Trophoblast cell (in vitro differentiated cells and primary cell): ENCODE results near the gene TBL1X. TPM values are rescaled to one million over a fixed set of nuclear protein-coding genes. Genes with fewer than 3 reads are reported as not detected.
A peak's percentile ranks its signal among the peaks of the same experiment; 100 is the strongest.

Experiments
- DNase-seq, 2 donors: peaks; one replicate each; pipeline ENCODE4 v3.0.0-alpha.2; 2016
- H2AFZ ChIP-seq: 2 replicates; pipeline ENCODE4 v1.6.1; 2013; ENCODE audit warnings: low read length, moderate library complexity, mild to moderate bottlenecking; ENCODE audit not compliant: insufficient read depth, poor library complexity
- H2AK5ac ChIP-seq: 2 replicates; pipeline ENCODE4 v1.6.1; 2013; ENCODE audit warnings: mild to moderate bottlenecking, low read length
- H2BK120ac ChIP-seq: 2 replicates; pipeline ENCODE4 v1.6.1; 2013; ENCODE audit warnings: low read length, mild to moderate bottlenecking, moderate library complexity; ENCODE audit not compliant: insufficient read depth, poor library complexity
- H2BK12ac ChIP-seq: 2 replicates; pipeline ENCODE4 v1.6.1; 2013; ENCODE audit warnings: mild to moderate bottlenecking, low read length, moderate library complexity
- H2BK5ac ChIP-seq: 2 replicates; pipeline ENCODE4 v1.6.1; 2013; ENCODE audit warnings: low read length, low read depth, moderate library complexity, mild to moderate bottlenecking; ENCODE audit not compliant: poor library complexity
- H3K14ac ChIP-seq: 2 replicates; pipeline ENCODE4 v1.6.1; 2013; ENCODE audit warnings: mild to moderate bottlenecking, low read length
- H3K18ac ChIP-seq: 2 replicates; pipeline ENCODE4 v1.6.1; 2013; ENCODE audit warnings: mild to moderate bottlenecking, low read length
- H3K23ac ChIP-seq: 2 replicates; pipeline ENCODE4 v1.6.1; 2013; ENCODE audit warnings: low read length
- H3K27ac ChIP-seq: 2 replicates; pipeline ENCODE4 v1.5.1; 2013; ENCODE audit warnings: low read depth, mild to moderate bottlenecking, inconsistent platforms, low read length, moderate library complexity
- H3K27me3 ChIP-seq: 2 replicates; pipeline ENCODE4 v1.6.1; 2013; ENCODE audit warnings: inconsistent platforms, mild to moderate bottlenecking, low read length, moderate library complexity; ENCODE audit not compliant: insufficient read depth
- H3K36me3 ChIP-seq, 2 experiments: 1 replicate in 1 of 2; 2 replicates in 1 of 2; pipeline ENCODE4 v1.6.1; 2013; ENCODE audit warnings: low read length in 2 of 2, mild to moderate bottlenecking in 2 of 2, moderate library complexity in 1 of 2; ENCODE audit not compliant: insufficient read depth in 2 of 2, control insufficient read depth in 1 of 2
- H3K4ac ChIP-seq: 2 replicates; pipeline ENCODE4 v1.6.1; 2013; ENCODE audit warnings: low read depth, mild to moderate bottlenecking, low read length, moderate library complexity
- H3K4me1 ChIP-seq, 2 experiments: 1 replicate in 1 of 2; 2 replicates in 1 of 2; pipeline ENCODE4 v1.6.1; 2013; ENCODE audit warnings: low read length in 2 of 2, mild to moderate bottlenecking in 2 of 2, moderate library complexity in 1 of 2; ENCODE audit not compliant: insufficient read depth in 2 of 2, control insufficient read depth in 1 of 2
- H3K4me2 ChIP-seq: 2 replicates; pipeline ENCODE4 v1.6.1; 2013; ENCODE audit warnings: inconsistent platforms, mild to moderate bottlenecking, low read length, moderate library complexity
- H3K4me3 ChIP-seq: 2 replicates; pipeline ENCODE4 v1.5.1; 2013; ENCODE audit warnings: mild to moderate bottlenecking, low read depth, low read length, inconsistent platforms
- H3K79me1 ChIP-seq: one replicate; pipeline ENCODE4 v1.6.1; 2013; ENCODE audit warnings: low read length
- H3K79me2 ChIP-seq: 2 replicates; pipeline ENCODE4 v1.6.1; 2013; ENCODE audit warnings: low read length, mild to moderate bottlenecking; ENCODE audit not compliant: control insufficient read depth, insufficient read depth, poor library complexity
- H3K9ac ChIP-seq: 2 replicates; pipeline ENCODE4 v1.6.1; 2013; ENCODE audit warnings: mild to moderate bottlenecking, low read length
- H3K9me3 ChIP-seq: 2 replicates; pipeline ENCODE4 v1.6.1; 2013; ENCODE audit warnings: low read depth, mild to moderate bottlenecking, control low read depth, inconsistent platforms, low read length; ENCODE audit not compliant: insufficient read depth
- H4K12ac ChIP-seq: 2 replicates; pipeline ENCODE4 v1.6.1; 2013; ENCODE audit warnings: low read depth, mild to moderate bottlenecking, low read length, moderate library complexity
- H4K8ac ChIP-seq: 2 replicates; pipeline ENCODE4 v1.6.1; 2013; ENCODE audit warnings: low read depth, mild to moderate bottlenecking, low read length, moderate library complexity
- H4K91ac ChIP-seq: one replicate; pipeline ENCODE4 v1.6.1; 2013; ENCODE audit warnings: low read depth, mild to moderate bottlenecking, low read length, moderate library complexity
- WGBS: extraction: QIAGEN DNeasy Blood & Tissue Kit; methylation state at CpG from one replicate; pipeline ENCODE4 v1.1.7; 2013; ENCODE audit warnings: missing lambda C conversion rate; ENCODE audit not compliant: insufficient read length, insufficient coverage; ENCODE audit errors: extremely low coverage; 5-methylcytosine and 5-hydroxymethylcytosine counted together
- polyA plus RNA-seq: library from polyadenylated mRNA; stranded (reverse); fragments of 200-250 nt; gene quantifications from 2 replicates; pipeline ENCODE4 v1.2.3, GENCODE V29; 2013

TBL1X gene
- 14.6 and 15.2 TPM in 2 replicates for polyA plus RNA-seq

GRCh38 chrX:9464435-9465371 is at the start of gene TBL1X:
Gene TBL1X (plus strand): TSS chrX:9465058. CDS start chrX:9653587, 188,529 bp downstream.
- WGBS = no CpG with 5 or more reads among the region's 99 CpGs
- Histone ChIP-seq H3K18ac (peak within 1 kb of the TSS; percentile 93), H4K12ac (peak within 1 kb of the TSS; percentile 77)

GRCh38 chrX:9416562-9417348 is 48.1 kb upstream of the TBL1X start:
- no peak overlapping the region for H3K4me2 ChIP-seq
- no peaks in the 10 kb centered on the region for H3K27me3 ChIP-seq
- no CpG with 5 or more reads among the region's 6 CpGs for WGBS
- no peak overlapping the region for H3K4ac ChIP-seq
- H4K12ac ChIP-seq = no peak overlapping the region
- H3K79me2 ChIP-seq = no peaks in the 10 kb centered on the region
- no peaks in the 10 kb centered on the region for H3K79me1 ChIP-seq
- H3K14ac ChIP-seq = no peak overlapping the region
- no peak overlapping the region for H3K9ac ChIP-seq
- H3K23ac ChIP-seq = no peak overlapping the region
- no peak overlapping the region for H2AK5ac ChIP-seq
- no peaks in the 10 kb centered on the region for H3K9me3 ChIP-seq
- no peak overlapping the region for H2BK12ac ChIP-seq
- H2BK5ac ChIP-seq = no peak overlapping the region
- no peak overlapping the region for H3K4me3 ChIP-seq
- H3K4me1 ChIP-seq = no peaks in the 10 kb centered on the region
- H3K27ac ChIP-seq = no peak overlapping the region
- H3K36me3 ChIP-seq = no peaks in the 10 kb centered on the region
- peak; percentile 69 to 86 for DNase-seq
- H4K91ac ChIP-seq = no peak overlapping the region
- no peak overlapping the region for H4K8ac ChIP-seq
- no peak overlapping the region for H3K18ac ChIP-seq
- H2BK120ac ChIP-seq = no peak overlapping the region
- no peak overlapping the region for H2AFZ ChIP-seq

More at GRCh38 chrX:9464435-9465371, at the start of gene TBL1X:
- Histone ChIP-seq H2AFZ (peak within 1 kb of the TSS; percentile 93), H2BK12ac (peak within 1 kb of the TSS; percentile 64), H3K36me3 (no peaks in the 10 kb centered on the region), H3K9me3 (no peaks in the 10 kb centered on the region), H3K4me3 (peak within 1 kb of the TSS; percentile 81), H4K91ac (peak within 1 kb of the TSS; percentile 87), H3K4me2 (peak within 1 kb of the TSS; percentile 80), H2BK5ac (peak within 1 kb of the TSS; percentile 72), H3K79me2 (peaks cover 10% of the 10 kb centered on the region), H3K23ac (no peak within 1 kb of the TSS), H3K9ac (peak within 1 kb of the TSS; percentile 83), H3K14ac (peak within 1 kb of the TSS; percentile 98), H3K4me1 (peaks cover 7 to 26% of the 10 kb centered on the region in 2 experiments), H2BK120ac (peak within 1 kb of the TSS; percentile 90), H3K27me3 (no peaks in the 10 kb centered on the region), H3K4ac (peak within 1 kb of the TSS; percentile 86), H3K79me1 (peaks cover 16% of the 10 kb centered on the region), H2AK5ac (peak within 1 kb of the TSS; percentile 69), H3K27ac (peak within 1 kb of the TSS; percentile 34), H4K8ac (peak within 1 kb of the TSS; percentile 92)
- no peak for DNase-seq

- Histone ChIP-seq H3K4ac (no peak overlapping the region), H3K27me3 (no peaks in the 10 kb centered on the region), H3K18ac (no peak overlapping the region), H3K9ac (no peak overlapping the region), H3K4me1 (no peaks in the 10 kb centered on the region), H2BK12ac (no peak overlapping the region), H2AFZ (no peak overlapping the region), H3K27ac (no peak overlapping the region), H3K4me2 (no peak overlapping the region), H2BK120ac (no peak overlapping the region), H4K8ac (no peak overlapping the region), H2BK5ac (no peak overlapping the region), H3K9me3 (no peaks in the 10 kb centered on the region), H3K79me1 (no peaks in the 10 kb centered on the region), H3K4me3 (no peak overlapping the region), H3K14ac (no peak overlapping the region), H3K23ac (no peak overlapping the region), H3K79me2 (no peaks in the 10 kb centered on the region), H2AK5ac (no peak overlapping the region), H4K12ac (no peak overlapping the region), H3K36me3 (no peaks in the 10 kb centered on the region), H4K91ac (no peak overlapping the region)
- DNase-seq = peak; percentile 31 to 60
- WGBS = 80% methylated on average over 1 of the region's 6 CpGs
These were observed 46.6 kb upstream of the TBL1X start for GRCh38 chrX:9418262-9418661.
